Osteoblast (primary cell): ENCODE data around the gene LBHD2. TPM values are rescaled to one million over a fixed set of nuclear protein-coding genes. Genes with fewer than 3 reads are reported as not detected.

Experiments used
- DNase-seq: peaks from one replicate; pipeline ENCODE4 v3.0.0; 2011; ENCODE audit warnings: low spot score, mixed read lengths; ENCODE audit not compliant: insufficient read length; ENCODE audit errors: missing footprints
- H2AFZ ChIP-seq: 2 replicates; pipeline ENCODE4 v1.6.0; 2011; ENCODE audit warnings: mild to moderate bottlenecking, low read length
- H3K27ac ChIP-seq: 2 replicates; pipeline ENCODE4 v1.5.1; 2011; ENCODE audit warnings: mild to moderate bottlenecking, low read depth, low read length, moderate library complexity
- H3K27me3 ChIP-seq: 2 replicates; pipeline ENCODE4 v1.6.0; 2012; ENCODE audit warnings: mild to moderate bottlenecking, control low read depth, inconsistent platforms, low read length, moderate library complexity; ENCODE audit not compliant: insufficient read depth
- H3K36me3 ChIP-seq: 2 replicates; pipeline ENCODE4 v1.5.1; 2011; ENCODE audit warnings: mild to moderate bottlenecking, low read length, control low read depth, moderate library complexity; ENCODE audit not compliant: insufficient read depth
- H3K4me1 ChIP-seq: 2 replicates; pipeline ENCODE4 v1.5.1; 2011; ENCODE audit warnings: mild to moderate bottlenecking, low read length, control low read depth, moderate library complexity; ENCODE audit not compliant: insufficient read depth
- H3K4me2 ChIP-seq: 2 replicates; pipeline ENCODE4 v1.6.0; 2011; ENCODE audit warnings: mild to moderate bottlenecking, low read length; ENCODE audit not compliant: insufficient read depth
- H3K4me3 ChIP-seq: fragments of 200-600 bp; sonication (generic); 3 replicates; pipeline ENCODE4 v1.5.1; 2012; ENCODE audit warnings: mild to moderate bottlenecking, low read length, inconsistent platforms; ENCODE audit not compliant: insufficient read depth
- H3K79me2 ChIP-seq: 2 replicates; pipeline ENCODE4 v1.6.0; 2012; ENCODE audit warnings: mild to moderate bottlenecking, low read length, control low read depth, inconsistent platforms; ENCODE audit not compliant: insufficient read depth
- H3K9me3 ChIP-seq: 2 replicates; pipeline ENCODE4 v1.5.1; 2011; ENCODE audit warnings: low read depth, low read length, control low read depth
- H4K20me1 ChIP-seq: 2 replicates; pipeline ENCODE4 v1.6.0; 2012; ENCODE audit warnings: mild to moderate bottlenecking, low read length, control low read depth; ENCODE audit not compliant: insufficient read depth
- CTCF ChIP-seq: IDR thresholded peaks from 2 replicates; pipeline ENCODE4 v1.5.1; 2011; ENCODE audit warnings: mild to moderate bottlenecking, low read depth, low read length, moderate library complexity; ENCODE audit errors: extremely low read depth
- total RNA-seq: library from RNA; depleted of rRNA; stranded (reverse); fragments of >200 nt; gene quantifications from 2 replicates; pipeline ENCODE4 v1.2.3, GENCODE V29; 2012

LBHD2 gene
- total RNA-seq, 1 donor: not detected

- peak overlapping the region; percentile 83 for H2AFZ ChIP-seq
Observed at GRCh38 chr14:103058164-103059055, 25.6 kb upstream of the LBHD2 start.

GRCh38 chr14:103059556-103059955 lies 24.5 kb upstream of the LBHD2 start:
- no peak overlapping the region for H2AFZ ChIP-seq
- no peak for DNase-seq
- H3K27me3 ChIP-seq: no peaks in the 10 kb centered on the region
- no peak overlapping the region for H3K4me3 ChIP-seq
- H3K27ac ChIP-seq: no peak overlapping the region
- TF ChIP-seq CTCF: no peak
- peaks cover 42% of the 10 kb centered on the region for H3K79me2 ChIP-seq
- H4K20me1 ChIP-seq: peaks cover 17% of the 10 kb centered on the region
- H3K36me3 ChIP-seq: no peaks in the 10 kb centered on the region
- H3K4me2 ChIP-seq: no peak overlapping the region
- peaks cover 22% of the 10 kb centered on the region for H3K4me1 ChIP-seq
- no peaks in the 10 kb centered on the region for H3K9me3 ChIP-seq

More at GRCh38 chr14:103058164-103059055, 25.6 kb upstream of the LBHD2 start:
- peak overlapping the region; percentile 81 for H3K4me2 ChIP-seq
- H3K27ac ChIP-seq: peak overlapping the region; percentile 42
- no peaks in the 10 kb centered on the region for H3K9me3 ChIP-seq
- peak overlapping the region; percentile 94 for H3K4me3 ChIP-seq
- no peak for DNase-seq
- peaks cover 22% of the 10 kb centered on the region for H4K20me1 ChIP-seq
- TF ChIP-seq CTCF: no peak
- H3K27me3 ChIP-seq: no peaks in the 10 kb centered on the region
- peaks cover 22% of the 10 kb centered on the region for H3K4me1 ChIP-seq
- no peaks in the 10 kb centered on the region for H3K36me3 ChIP-seq
- peaks cover 54% of the 10 kb centered on the region for H3K79me2 ChIP-seq

GRCh38 chr14:103061482-103061976 lies 22.5 kb upstream of the LBHD2 start:
- DNase-seq: no peak
- H3K27ac ChIP-seq: no peak overlapping the region
- no peaks in the 10 kb centered on the region for H3K36me3 ChIP-seq
- peaks cover 23% of the 10 kb centered on the region for H3K79me2 ChIP-seq
- TF ChIP-seq CTCF: no peak
- H3K4me2 ChIP-seq: no peak overlapping the region
- no peaks in the 10 kb centered on the region for H3K27me3 ChIP-seq
- no peak overlapping the region for H3K4me3 ChIP-seq
- H3K4me1 ChIP-seq: peaks cover 10% of the 10 kb centered on the region
- H2AFZ ChIP-seq: no peak overlapping the region
- no peaks in the 10 kb centered on the region for H4K20me1 ChIP-seq
- no peaks in the 10 kb centered on the region for H3K9me3 ChIP-seq

- no peak for TF ChIP-seq CTCF
Observed at GRCh38 chr14:103064436-103064835, 19.6 kb upstream of the LBHD2 start.

More at GRCh38 chr14:103064436-103064835, 19.6 kb upstream of the LBHD2 start:
- Histone ChIP-seq H3K9me3 (no peaks in the 10 kb centered on the region), H3K27me3 (no peaks in the 10 kb centered on the region), H4K20me1 (no peaks in the 10 kb centered on the region), H3K4me3 (no peak overlapping the region), H3K27ac (no peak overlapping the region), H3K36me3 (no peaks in the 10 kb centered on the region), H3K4me2 (no peak overlapping the region), H2AFZ (no peak overlapping the region), H3K4me1 (peaks cover 3% of the 10 kb centered on the region), H3K79me2 (peaks cover 2% of the 10 kb centered on the region)
- DNase-seq: no peak
